Measurements from ENCODE around the gene DOCK3.
"Not testable (repeated sequence)": the region's sequence is repeated elsewhere in the genome, so short reads cannot be mapped to it uniquely, and the experiment has no call there.

DOCK3 gene

GRCh38 chr3:50687127-50687751 lies 12.5 kb downstream of the DOCK3 start:
- no peak for DNase-seq (ENCODE audit: low spot score)

GRCh38 chr3:50687916-50688315 lies 13.2 kb downstream of the DOCK3 start:
- no peak for DNase-seq (ENCODE audit: low spot score)

GRCh38 chr3:50688602-50689001 lies 13.9 kb downstream of the DOCK3 start:
- not testable (repeated sequence) for DNase-seq (ENCODE audit: low spot score)

GRCh38 chr3:50689558-50689957 lies 14.8 kb downstream of the DOCK3 start:
- DNase-seq (ENCODE audit: low spot score), result no peak

- DNase-seq (ENCODE audit: low spot score), result no peak
Observed at GRCh38 chr3:50695031-50695430, 20.3 kb downstream of the DOCK3 start.

- no peak for DNase-seq (ENCODE audit: low spot score)
Observed at GRCh38 chr3:50696276-50696675, 21.5 kb downstream of the DOCK3 start.

GRCh38 chr3:50698269-50698668 lies 23.5 kb downstream of the DOCK3 start:
- no peak for DNase-seq (ENCODE audit: low spot score)

GRCh38 chr3:50708620-50709019 lies 33.9 kb downstream of the DOCK3 start:
- no peak for DNase-seq (ENCODE audit: low spot score)

- no peak for DNase-seq (ENCODE audit: low spot score)
Observed at GRCh38 chr3:50714946-50715345, 40.2 kb downstream of the DOCK3 start.

- DNase-seq (ENCODE audit: low spot score), result no peak
Observed at GRCh38 chr3:50724831-50725230, 50.1 kb downstream of the DOCK3 start.

- no peak for DNase-seq (ENCODE audit: low spot score)
Observed at GRCh38 chr3:50734985-50735384, 60.3 kb downstream of the DOCK3 start.

GRCh38 chr3:50737193-50737905 lies 62.6 kb downstream of the DOCK3 start:
- no peak for DNase-seq (ENCODE audit: low spot score)

- no peak for DNase-seq (ENCODE audit: low spot score)
Observed at GRCh38 chr3:50737906-50738598, 63.3 kb downstream of the DOCK3 start.

- no peak for DNase-seq (ENCODE audit: low spot score)
Observed at GRCh38 chr3:50743643-50744042, 68.9 kb downstream of the DOCK3 start.

- DNase-seq (ENCODE audit: low spot score), result no peak
Observed at GRCh38 chr3:50749822-50750221, 75.1 kb downstream of the DOCK3 start.

- no peak for DNase-seq (ENCODE audit: low spot score)
Observed at GRCh38 chr3:50759015-50759414, 84.3 kb downstream of the DOCK3 start.

- no peak for DNase-seq (ENCODE audit: low spot score)
Observed at GRCh38 chr3:50777680-50778079, 103.0 kb downstream of the DOCK3 start.

GRCh38 chr3:50781766-50782165 lies 107.0 kb downstream of the DOCK3 start:
- DNase-seq (ENCODE audit: low spot score), result not testable (repeated sequence)

- DNase-seq (ENCODE audit: low spot score), result no peak
Observed at GRCh38 chr3:50786631-50787030, 111.9 kb downstream of the DOCK3 start.

GRCh38 chr3:50790894-50791293 lies 116.2 kb downstream of the DOCK3 start:
- DNase-seq (ENCODE audit: low spot score), result not testable (repeated sequence)

- DNase-seq (ENCODE audit: low spot score), result no peak
Observed at GRCh38 chr3:50792568-50792967, 117.8 kb downstream of the DOCK3 start.

- not testable (repeated sequence) for DNase-seq (ENCODE audit: low spot score)
Observed at GRCh38 chr3:50803805-50804204, 129.1 kb downstream of the DOCK3 start.

GRCh38 chr3:50804376-50804775 lies 129.6 kb downstream of the DOCK3 start:
- DNase-seq (ENCODE audit: low spot score), result not testable (repeated sequence)
